CD14-positive monocyte (primary cell): ENCODE measurements around the gene MGAT5. TPM values are rescaled to one million over a fixed set of nuclear protein-coding genes. Genes with fewer than 3 reads are reported as not detected.

Experiments used
- DNase-seq, 3 donors: peaks; one replicate each; pipeline ENCODE4 v3.0.0-alpha.2; 2011 to 2022
- H2AFZ ChIP-seq: 2 replicates; pipeline ENCODE4 v1.6.0; 2012; ENCODE audit warnings: mild to moderate bottlenecking, low read depth, low read length, inconsistent platforms; ENCODE audit not compliant: insufficient read depth, poor library complexity, severe bottlenecking
- H3K27ac ChIP-seq, 2 donors: 1 replicate in 1 of 2; 2 replicates in 1 of 2; pipeline ENCODE4 v1.5.1; 2012 to 2013; ENCODE audit warnings: low read length in 2 of 2, control low read depth in 1 of 2, inconsistent platforms in 1 of 2, low read depth in 1 of 2, mild to moderate bottlenecking in 1 of 2
- H3K27me3 ChIP-seq, 2 donors: one replicate each; pipeline versions ENCODE4 v1.6.0 to v1.6.1; 2011 to 2013; ENCODE audit warnings: low read length in 2 of 2; ENCODE audit not compliant: control insufficient read depth in 2 of 2, insufficient read depth in 2 of 2
- H3K36me3 ChIP-seq, 2 donors: replicated peaks in 1 of 2; 1 replicate in 1 of 2; 2 replicates in 1 of 2; pipeline versions ENCODE4 v1.5.1 to v1.6.1; 2012 to 2013; ENCODE audit warnings: low read length in 2 of 2, control low read depth in 1 of 2, inconsistent platforms in 1 of 2, mild to moderate bottlenecking in 1 of 2; ENCODE audit not compliant: insufficient read depth in 2 of 2, control insufficient read depth in 1 of 2
- H3K4me1 ChIP-seq, 2 donors: 1 replicate in 1 of 2; 2 replicates in 1 of 2; pipeline versions ENCODE4 v1.5.1 to v1.6.1; 2012 to 2013; ENCODE audit warnings: low read length in 2 of 2, control low read depth in 1 of 2, inconsistent platforms in 1 of 2, mild to moderate bottlenecking in 1 of 2, moderate library complexity in 1 of 2; ENCODE audit not compliant: insufficient read depth in 2 of 2, control insufficient read depth in 1 of 2
- H3K4me2 ChIP-seq: replicated peaks from 2 replicates; pipeline ENCODE3; 2012; ENCODE audit warnings: low read length, moderate library complexity, mild to moderate bottlenecking; ENCODE audit not compliant: poor library complexity, severe bottlenecking; ENCODE audit errors: extremely low read depth
- H3K4me3 ChIP-seq, 3 experiments: fragments of 200-600 bp in 1 of 3; sonication (generic) in 1 of 3; replicated peaks in 1 of 3; 1 replicate in 2 of 3; 2 replicates in 1 of 3; pipeline ENCODE4 v1.5.1; 2011 to 2013; ENCODE audit warnings: low read length in 3 of 3, mild to moderate bottlenecking in 3 of 3, control low read depth in 2 of 3, low read depth in 2 of 3, inconsistent platforms in 1 of 3, moderate library complexity in 1 of 3
- H3K79me2 ChIP-seq: 2 replicates; pipeline ENCODE4 v1.6.0; 2012; ENCODE audit warnings: mild to moderate bottlenecking, control low read depth, inconsistent platforms, low read length, moderate library complexity; ENCODE audit not compliant: insufficient read depth
- H3K9ac ChIP-seq: 2 replicates; pipeline ENCODE4 v1.6.0; 2017; ENCODE audit warnings: low read length, mild to moderate bottlenecking; ENCODE audit not compliant: insufficient read depth, poor library complexity, severe bottlenecking
- H3K9me3 ChIP-seq, 2 donors: replicated peaks in 1 of 2; 1 replicate in 1 of 2; 2 replicates in 1 of 2; pipeline versions ENCODE4 v1.5.1 to v1.6.1; 2012 to 2013; ENCODE audit warnings: low read length in 2 of 2, control low read depth in 1 of 2; ENCODE audit not compliant: control insufficient read depth in 1 of 2, insufficient read depth in 1 of 2
- H4K20me1 ChIP-seq: 2 replicates; pipeline ENCODE4 v1.6.0; 2012; ENCODE audit warnings: mild to moderate bottlenecking, low read length, control low read depth, moderate library complexity; ENCODE audit not compliant: insufficient read depth
- H3K27ac Mint-ChIP-seq, 7 donors: one replicate each; pipeline ENCODE4 v1.8.0; 2020; ENCODE audit warnings: mild to moderate bottlenecking in 7 of 7, mixed read lengths in 7 of 7, moderate library complexity in 6 of 7, inconsistent platforms in 2 of 7
- H3K27me3 Mint-ChIP-seq, 3 donors: one replicate each; pipeline ENCODE4 v1.8.0; 2021 to 2022; ENCODE audit warnings: low read depth in 3 of 3, mild to moderate bottlenecking in 3 of 3, mixed read lengths in 3 of 3, moderate library complexity in 3 of 3, inconsistent platforms in 1 of 3
- H3K36me3 Mint-ChIP-seq, 2 donors: one replicate each; pipeline ENCODE4 v1.8.0; 2020; ENCODE audit warnings: mixed read lengths in 2 of 2, inconsistent platforms in 1 of 2, mild to moderate bottlenecking in 1 of 2
- H3K4me1 Mint-ChIP-seq: one replicate; pipeline ENCODE4 v1.8.0; 2020; ENCODE audit warnings: mild to moderate bottlenecking, mixed read lengths
- H3K4me3 Mint-ChIP-seq, 2 donors: one replicate each; pipeline ENCODE4 v1.8.0; 2020; ENCODE audit warnings: mild to moderate bottlenecking in 2 of 2, mixed read lengths in 2 of 2, moderate library complexity in 1 of 2
- H3K9me3 Mint-ChIP-seq, 7 donors: one replicate each; pipeline ENCODE4 v1.8.0; 2020 to 2022; ENCODE audit warnings: mixed read lengths in 7 of 7, mild to moderate bottlenecking in 6 of 7, moderate library complexity in 6 of 7, inconsistent platforms in 2 of 7
- CTCF ChIP-seq: fragments of 200-600 bp; IDR thresholded peaks from one replicate; pipeline ENCODE4 v1.8.0; 2022; ENCODE audit warnings: antibody characterized with exemption, mild to moderate bottlenecking
- WGBS: methylation state at CpG from one replicate; pipeline ENCODE4 v1.1.5; 2013; ENCODE audit warnings: missing lambda C conversion rate; ENCODE audit not compliant: insufficient coverage; 5-methylcytosine and 5-hydroxymethylcytosine counted together
- intact Hi-C, 2 donors: fragments of 100-400 bp; cut with micrococcal nuclease; formaldehyde crosslinking; loops; one replicate each; pipeline versions ENCODE4 v1.15.0 to v1.15.1; 2023
- polyA plus RNA-seq, 3 donors: library from polyadenylated mRNA; depleted of rRNA in 1 of 3; unstranded in 2 of 3; stranded (reverse) in 1 of 3; fragments of 300-500 nt in 2 of 3; fragments of >200 nt in 1 of 3; fragmentation: Illumina TruSeq in 2 of 3; gene quantifications; 1 replicate in 2 of 3; 2 replicates in 1 of 3; pipeline ENCODE4 v1.2.3, GENCODE V29; 2012 to 2021
- small RNA-seq: library from RNA; depleted of rRNA; stranded (forward); fragments of <200 nt; gene quantifications from one replicate; pipeline ENCODE3, GENCODE V24; 2012; ENCODE audit warnings: low read depth; ENCODE audit not compliant: insufficient read length

Gene MGAT5
- polyA plus RNA-seq, 3 donors: 1.9 to 6.6 (median 2.4) TPM

DNA sequence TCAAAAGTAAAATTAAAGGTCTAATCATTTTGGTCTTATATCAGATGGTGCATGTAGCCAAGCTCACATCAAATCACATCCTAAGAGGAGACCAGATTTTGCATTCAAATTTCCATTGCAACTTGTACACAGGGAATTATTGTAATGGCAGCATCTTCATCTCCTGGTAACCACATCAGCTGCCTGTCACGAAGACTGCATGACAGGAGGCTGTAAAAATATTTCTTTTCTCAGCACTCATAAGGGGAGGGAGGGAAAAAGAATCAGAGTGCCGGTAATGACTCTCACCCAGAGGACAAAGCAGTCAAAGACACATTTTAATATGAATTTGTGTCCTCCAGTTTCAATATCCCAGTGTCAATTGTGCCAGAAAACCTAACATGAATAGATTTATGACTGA is 248.2 kb downstream of the MGAT5 start:
- H3K27ac ChIP-seq: no peak overlapping the region
- no peak overlapping the region for H2AFZ ChIP-seq
- TF ChIP-seq CTCF: no peak
- H3K27ac Mint-ChIP-seq: no peak overlapping the region
- no peak overlapping the region for H3K4me3 ChIP-seq
- H3K36me3 Mint-ChIP-seq: no peaks in the 10 kb centered on the region
- intact Hi-C loops: no loop called here
- no peaks in the 10 kb centered on the region for H3K4me1 ChIP-seq
- no peak overlapping the region for H3K4me3 Mint-ChIP-seq
- H3K9ac ChIP-seq: no peak overlapping the region
- no peaks in the 10 kb centered on the region for H3K27me3 Mint-ChIP-seq
- WGBS: no CpG with 5 or more reads among the region's 2 CpGs
- H3K79me2 ChIP-seq: no peaks in the 10 kb centered on the region
- no peaks in the 10 kb centered on the region for H4K20me1 ChIP-seq
- H3K9me3 Mint-ChIP-seq: no peaks in the 10 kb centered on the region
- H3K36me3 ChIP-seq: no peaks in the 10 kb centered on the region
- no peak overlapping the region for H3K4me2 ChIP-seq
- no peaks in the 10 kb centered on the region for H3K9me3 ChIP-seq
- no peaks in the 10 kb centered on the region for H3K4me1 Mint-ChIP-seq
- no peak for DNase-seq
- H3K27me3 ChIP-seq: no peaks in the 10 kb centered on the region

Small RNAs within 50 kb of the gene (small RNA-seq; reads per million reads assigned to genes)
- gene RNA5SP104: not detected
